ENCODE measurements around the gene SQSTM1.
A peak's percentile ranks its signal among the peaks of the same experiment; 100 is the strongest.

GRCh38 chr5:179827680-179828079 is 7.0 kb downstream of the SQSTM1 start:
- TF ChIP-seq RAD21 (IDR thresholded peaks at IDR 0.05 in 1 of 2, conservative IDR thresholded peaks at IDR 0.05 in 1 of 2; ENCODE audit: low read depth in 2 of 2, low read length in 2 of 2): 0 out of 4 replicates have a peak, but pooled peaks of 1 of the 2 experiments have one; percentile 5
- no peak for TF ChIP-seq GABPA (IDR thresholded peaks at IDR 0.05; ENCODE audit: borderline replicate concordance, insufficient read depth, low read length)
- TF ChIP-seq, protein P1, sequence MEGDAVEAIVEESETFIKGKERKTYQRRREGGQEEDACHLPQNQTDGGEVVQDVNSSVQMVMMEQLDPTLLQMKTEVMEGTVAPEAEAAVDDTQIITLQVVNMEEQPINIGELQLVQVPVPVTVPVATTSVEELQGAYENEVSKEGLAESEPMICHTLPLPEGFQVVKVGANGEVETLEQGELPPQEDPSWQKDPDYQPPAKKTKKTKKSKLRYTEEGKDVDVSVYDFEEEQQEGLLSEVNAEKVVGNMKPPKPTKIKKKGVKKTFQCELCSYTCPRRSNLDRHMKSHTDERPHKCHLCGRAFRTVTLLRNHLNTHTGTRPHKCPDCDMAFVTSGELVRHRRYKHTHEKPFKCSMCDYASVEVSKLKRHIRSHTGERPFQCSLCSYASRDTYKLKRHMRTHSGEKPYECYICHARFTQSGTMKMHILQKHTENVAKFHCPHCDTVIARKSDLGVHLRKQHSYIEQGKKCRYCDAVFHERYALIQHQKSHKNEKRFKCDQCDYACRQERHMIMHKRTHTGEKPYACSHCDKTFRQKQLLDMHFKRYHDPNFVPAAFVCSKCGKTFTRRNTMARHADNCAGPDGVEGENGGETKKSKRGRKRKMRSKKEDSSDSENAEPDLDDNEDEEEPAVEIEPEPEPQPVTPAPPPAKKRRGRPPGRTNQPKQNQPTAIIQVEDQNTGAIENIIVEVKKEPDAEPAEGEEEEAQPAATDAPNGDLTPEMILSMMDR (IDR thresholded peaks at IDR 0.05; ENCODE audit: control extremely low read depth in 1 of 3, insufficient read depth in 1 of 3, low read depth in 1 of 3, low read length in 3 of 3): no peak
- no peak for TF ChIP-seq EP300 (IDR thresholded peaks at IDR 0.05; ENCODE audit: borderline replicate concordance in 1 of 2, low read depth in 2 of 2, low read length in 2 of 2)
- TF ChIP-seq MAFK (IDR thresholded peaks at IDR 0.05; ENCODE audit: low read depth, low read length): no peak
- TF ChIP-seq SUZ12 (IDR thresholded peaks at IDR 0.05; ENCODE audit: low read length): no peak
- TF ChIP-seq ZNF274 (IDR thresholded peaks at IDR 0.05; ENCODE audit: borderline replicate concordance, extremely low read depth, low read length): no peak
- TF ChIP-seq, protein P2, sequence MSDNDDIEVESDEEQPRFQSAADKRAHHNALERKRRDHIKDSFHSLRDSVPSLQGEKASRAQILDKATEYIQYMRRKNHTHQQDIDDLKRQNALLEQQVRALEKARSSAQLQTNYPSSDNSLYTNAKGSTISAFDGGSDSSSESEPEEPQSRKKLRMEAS (IDR thresholded peaks at IDR 0.05): no peak
- TF ChIP-seq SIX5 (IDR thresholded peaks at IDR 0.05; ENCODE audit: low read depth, low read length): no peak
- TF ChIP-seq FOSL1 (IDR thresholded peaks at IDR 0.05; ENCODE audit: insufficient read depth, low read depth, low read length): no peak
- TF ChIP-seq ATF2 (IDR thresholded peaks at IDR 0.05; ENCODE audit: low read length): no peak
- no peak for TF ChIP-seq TEAD4 (IDR thresholded peaks at IDR 0.05; ENCODE audit: low read depth, low read length)

Measured in H1 (cell line).